NCI-H226 (cell line): ENCODE measurements around the gene ORC3.
"Not testable (repeated sequence)": the region's sequence is repeated elsewhere in the genome, so short reads cannot be mapped to it uniquely, and the experiment has no call there.

Experiments
- DNase-seq: peaks from one replicate; pipeline ENCODE4 v3.0.0-alpha.2; 2015

ORC3 gene

DNA sequence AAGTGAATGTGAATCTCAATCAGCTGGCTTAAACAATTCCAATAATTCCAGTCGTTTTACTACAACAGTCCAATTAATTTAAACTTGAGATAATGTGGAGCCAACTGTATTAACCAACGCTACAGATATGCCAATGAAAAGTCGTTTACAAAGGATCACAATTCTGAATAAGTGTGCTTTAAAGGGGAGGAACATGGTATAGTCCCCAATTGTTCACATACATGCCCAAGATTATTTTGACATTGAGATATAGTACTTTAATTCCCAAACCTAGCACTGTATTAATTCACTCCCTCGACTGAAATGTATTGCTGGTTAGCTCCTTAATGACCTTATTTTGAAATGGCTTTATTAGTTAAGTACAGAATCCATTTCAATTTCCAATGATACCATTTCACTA, 109.6 kb downstream of the ORC3 start:
- DNase-seq = no peak

DNA sequence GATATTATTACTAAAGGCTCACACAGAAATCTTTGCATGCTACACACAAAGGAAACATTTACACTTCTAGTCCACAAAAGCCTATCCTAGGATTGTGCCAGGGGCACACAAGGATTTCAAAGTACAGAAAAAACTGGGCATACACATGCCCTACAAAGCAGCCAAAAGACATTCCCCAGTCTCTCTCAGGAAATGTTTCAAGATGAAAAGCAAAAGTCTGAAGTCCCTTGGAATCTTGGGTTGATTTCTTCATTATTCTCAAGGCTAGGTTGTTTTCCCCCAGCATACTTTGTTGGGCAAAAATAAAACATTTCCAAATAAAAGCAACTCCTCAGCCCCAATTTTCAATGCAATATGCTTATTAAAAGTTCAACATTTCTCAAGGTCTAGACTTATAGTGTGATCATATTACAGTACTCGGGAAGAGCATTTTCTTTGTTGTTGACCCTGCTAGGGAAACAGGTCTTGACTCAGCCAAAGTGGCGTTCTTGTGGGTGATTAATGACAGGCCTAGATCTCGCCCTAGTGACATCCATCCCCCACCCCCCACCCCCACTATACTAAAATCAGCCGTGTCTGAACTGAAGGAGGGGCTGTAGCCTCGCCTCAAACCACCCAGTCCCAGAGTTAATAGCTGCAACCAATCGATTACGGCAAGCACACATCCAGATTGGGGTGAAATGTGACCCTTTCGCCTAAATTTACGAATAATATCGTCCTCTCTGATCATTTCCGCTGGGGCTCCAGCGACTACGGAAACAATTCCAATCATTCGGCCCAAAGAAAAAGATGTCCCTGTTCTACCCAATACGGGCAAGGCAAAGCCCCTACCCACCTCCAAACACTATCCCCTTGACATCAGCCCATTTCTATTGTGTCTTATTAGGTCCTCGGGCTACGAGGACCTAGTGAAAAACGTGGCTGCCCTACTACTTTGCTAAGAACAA, 110.7 kb downstream of the ORC3 start:
- no peak for DNase-seq

DNA sequence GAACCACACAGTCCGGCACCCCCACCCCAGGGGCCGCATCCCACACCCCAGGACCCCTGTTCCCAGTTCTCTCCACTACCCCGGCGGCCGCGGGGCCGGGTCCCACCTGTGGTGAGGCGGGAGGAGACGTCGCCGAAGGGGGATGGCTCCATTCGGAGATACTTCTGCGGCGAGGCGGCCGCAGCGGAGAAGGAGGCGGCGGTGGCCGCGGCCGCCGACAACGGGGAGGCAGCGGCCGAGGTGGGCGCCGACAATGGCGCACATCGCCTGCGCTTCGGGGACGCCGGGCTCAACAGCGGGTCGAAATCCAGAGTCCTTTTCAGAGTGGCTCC, 111.4 kb downstream of the ORC3 start:
- DNase-seq = no peak

DNA sequence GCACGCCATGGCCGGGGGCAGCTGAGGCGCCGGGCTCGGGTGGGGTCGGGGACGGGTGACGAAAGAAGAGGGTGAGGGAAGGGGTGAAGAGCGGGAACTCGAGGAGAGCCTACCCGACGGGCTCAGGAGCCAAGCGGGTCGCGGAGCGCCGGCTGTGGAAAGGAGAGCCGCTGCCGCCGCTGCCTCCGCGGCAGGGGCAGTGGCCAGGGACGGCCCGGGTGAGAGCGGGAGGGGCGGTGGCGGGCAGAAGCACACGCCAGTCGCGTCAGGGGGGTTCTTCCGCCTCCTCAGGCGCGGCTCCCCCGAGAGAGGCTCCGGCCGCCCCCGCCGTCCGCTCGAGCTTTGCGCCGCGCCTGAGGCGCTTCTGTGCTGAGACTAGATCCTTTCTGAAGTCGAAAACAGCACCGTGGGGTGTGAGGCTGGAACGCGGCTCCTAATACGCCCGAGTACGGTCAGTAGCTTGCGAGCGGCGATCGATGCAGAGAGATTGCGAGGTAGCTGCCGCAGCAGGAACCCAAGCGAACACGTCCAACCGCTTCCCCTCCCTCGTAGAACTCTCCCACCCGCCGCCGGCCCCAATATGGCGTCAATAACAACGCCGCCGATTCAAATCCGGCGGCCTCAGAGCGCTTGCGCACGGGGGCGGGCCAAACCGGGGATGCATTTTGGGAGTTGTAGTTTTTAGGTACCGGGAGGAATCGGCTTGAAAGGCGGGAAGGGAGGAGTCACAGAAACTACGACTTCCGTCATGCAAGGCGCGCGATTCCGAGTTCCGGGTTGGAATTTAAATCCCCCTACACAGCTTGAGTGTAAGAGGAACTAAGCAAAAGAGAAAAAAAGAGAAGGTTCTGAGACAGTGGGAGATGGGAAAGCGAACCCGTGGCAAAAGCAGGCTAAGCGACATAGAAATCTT, 112.0 kb downstream of the ORC3 start, which contains the start of gene AKIRIN2:
Gene AKIRIN2, minus strand, starts transcription at position 558 of the 913 bp plus-strand sequence. Its CDS starts 549 bp downstream, at position 9.
- peak; percentile 95 for DNase-seq

DNA sequence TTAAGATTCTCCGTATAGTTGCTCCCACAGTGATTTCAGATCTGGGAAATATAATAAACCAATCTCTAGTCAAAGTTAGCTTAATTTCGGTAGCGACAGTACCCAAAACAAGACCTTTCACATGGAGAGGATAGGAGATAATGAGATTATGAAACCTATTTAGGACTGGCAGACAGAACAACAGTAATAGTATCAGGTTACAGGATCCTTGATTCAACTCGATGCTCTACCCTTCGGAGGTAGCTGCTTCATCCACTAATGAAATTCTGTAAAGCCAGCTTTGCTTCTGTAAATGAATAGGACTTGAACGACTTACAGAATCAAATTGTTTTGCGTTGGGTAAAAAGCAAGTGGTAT, 112.6 kb downstream of the ORC3 start:
- no peak for DNase-seq

DNA sequence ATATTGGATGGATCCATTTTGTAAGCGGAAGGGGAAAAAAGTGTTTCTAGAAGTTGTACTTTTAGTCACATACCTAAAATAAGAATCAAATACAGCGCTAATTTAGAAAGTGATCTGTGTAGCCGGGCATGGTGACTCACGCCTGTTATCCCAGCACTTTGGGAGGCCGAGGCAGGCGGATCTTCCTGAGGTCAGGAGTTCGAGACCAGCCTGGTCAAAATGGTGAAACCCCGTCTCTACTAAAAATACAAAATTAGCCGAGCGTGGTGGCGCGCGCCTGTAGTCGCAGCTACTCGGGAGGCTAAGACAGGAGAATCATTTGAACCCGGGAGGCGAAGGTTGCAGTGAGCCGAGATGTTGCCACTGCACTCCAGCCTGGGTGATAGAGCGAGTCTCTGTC, 113.1 kb downstream of the ORC3 start:
- not testable (repeated sequence) for DNase-seq

DNA sequence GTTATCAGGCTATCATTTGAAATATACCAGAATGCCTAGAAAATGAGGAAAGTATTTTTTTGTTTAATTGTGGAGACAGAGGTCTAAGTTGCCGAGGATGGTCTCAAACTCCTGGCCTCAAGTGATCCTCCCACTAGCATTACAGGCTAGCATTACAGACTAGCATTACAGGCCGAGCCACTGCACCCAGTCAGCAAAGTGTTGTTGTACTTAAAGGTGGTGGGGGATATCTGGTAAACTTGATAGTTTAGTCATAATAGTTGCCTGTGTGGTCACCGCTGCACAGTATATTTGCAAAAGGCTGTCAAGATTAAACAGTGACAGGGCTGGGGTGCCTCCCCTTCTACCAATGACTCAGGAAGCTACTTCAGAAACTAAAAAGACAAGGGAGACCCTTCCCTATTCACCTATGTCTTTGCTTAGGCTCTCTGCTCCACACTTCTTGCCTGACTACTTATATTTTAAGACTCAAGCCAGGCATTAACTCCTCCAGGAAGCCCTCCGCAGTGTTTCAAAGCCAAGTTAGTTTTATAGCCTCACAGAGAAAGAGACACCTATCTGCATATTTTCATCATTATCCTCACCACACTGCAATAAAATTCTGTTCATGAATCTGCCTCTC, 115.2 kb downstream of the ORC3 start:
- DNase-seq = no peak

DNA sequence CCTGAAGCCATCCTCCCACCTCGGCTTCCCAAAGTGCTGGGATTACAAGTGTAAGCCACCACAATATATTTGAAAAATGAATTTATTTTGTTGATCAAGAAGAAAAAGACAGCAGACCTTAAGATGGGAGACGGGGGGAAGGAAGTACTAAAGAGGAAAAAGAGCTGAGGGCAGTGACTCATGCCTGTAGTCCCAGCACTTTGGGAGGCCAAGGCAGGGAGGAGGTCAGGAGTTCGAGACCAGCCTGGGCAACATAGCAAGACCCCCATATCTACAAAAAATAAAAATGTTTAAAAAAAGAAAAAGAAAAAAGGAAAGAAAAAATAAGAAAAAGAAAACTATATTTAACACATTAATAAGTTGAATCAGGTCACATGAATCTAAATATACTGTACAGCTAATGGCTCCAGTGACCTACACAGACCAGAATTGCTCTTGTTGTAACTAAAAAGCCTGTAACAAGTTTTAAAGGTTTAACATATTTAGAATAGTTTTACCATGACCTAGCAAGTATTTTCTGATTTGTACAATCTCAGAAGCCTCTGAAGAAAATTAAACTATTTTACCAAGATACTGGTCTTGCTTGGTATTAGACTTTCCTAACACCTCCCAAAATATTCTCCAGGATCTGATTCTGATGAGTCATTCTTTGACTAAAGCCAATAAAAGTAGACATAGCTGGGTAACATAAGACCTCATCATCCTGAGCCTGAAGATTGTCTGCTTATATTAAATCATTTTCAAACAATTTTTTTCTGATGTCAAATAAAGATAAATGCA, 116.4 kb downstream of the ORC3 start:
- DNase-seq = peak; percentile 54

DNA sequence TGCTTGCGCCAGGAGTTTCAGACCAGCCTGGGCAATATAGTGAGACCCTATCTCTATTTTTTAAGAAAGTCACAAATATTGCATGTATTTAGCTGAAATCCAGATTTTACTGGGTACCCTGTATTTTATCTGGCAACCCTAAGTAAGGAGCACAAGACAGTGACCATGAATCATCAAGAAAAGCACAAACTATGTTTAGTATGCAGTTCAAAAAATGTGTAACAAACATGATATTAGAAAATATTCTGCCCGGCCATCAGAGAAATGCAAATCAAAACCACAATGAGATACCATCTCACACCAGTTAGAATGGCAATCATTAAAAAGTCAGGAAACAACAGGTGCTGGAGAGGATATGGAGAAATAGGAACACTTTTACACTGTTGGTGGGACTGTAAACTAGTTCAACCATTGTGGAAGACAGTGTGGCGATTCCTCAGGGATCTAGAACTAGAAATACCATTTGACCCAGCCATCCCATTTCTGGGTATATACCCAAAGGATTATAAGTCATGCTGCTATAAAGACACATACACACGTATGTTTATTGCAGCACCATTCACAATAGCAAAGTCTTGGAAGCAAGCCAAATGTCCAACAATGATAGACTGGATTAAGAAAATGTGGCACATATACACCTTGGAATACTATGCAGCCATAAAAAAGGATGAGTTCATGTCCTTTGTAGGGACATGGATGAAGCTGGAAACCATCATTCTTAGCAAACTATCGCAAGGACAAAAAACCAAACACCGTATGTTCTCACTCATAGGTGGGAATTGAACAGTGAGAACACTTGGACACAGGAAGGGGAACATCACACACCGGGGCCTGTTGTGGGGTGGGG, 118.9 kb downstream of the ORC3 start:
- not testable (repeated sequence) for DNase-seq

DNA sequence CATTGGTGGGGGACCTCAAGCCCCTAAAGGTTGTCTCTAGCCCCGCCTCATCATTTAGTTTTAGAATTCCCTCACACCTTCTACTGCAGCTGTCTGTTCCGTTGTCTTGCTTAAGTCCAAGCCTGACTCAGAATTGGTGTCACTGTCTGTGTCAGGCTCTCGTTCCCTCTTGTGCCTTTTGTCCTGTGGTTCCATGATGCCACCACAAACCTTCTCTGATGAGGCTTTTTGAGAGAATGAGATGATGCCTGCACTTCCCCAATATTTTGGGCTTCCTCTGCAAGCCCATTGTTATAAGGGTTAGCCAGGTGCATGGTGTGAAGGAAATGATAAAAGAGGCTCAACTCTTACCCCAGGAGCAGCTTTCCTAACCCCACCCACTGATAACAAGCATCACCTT, 120.2 kb downstream of the ORC3 start:
- DNase-seq = no peak

DNA sequence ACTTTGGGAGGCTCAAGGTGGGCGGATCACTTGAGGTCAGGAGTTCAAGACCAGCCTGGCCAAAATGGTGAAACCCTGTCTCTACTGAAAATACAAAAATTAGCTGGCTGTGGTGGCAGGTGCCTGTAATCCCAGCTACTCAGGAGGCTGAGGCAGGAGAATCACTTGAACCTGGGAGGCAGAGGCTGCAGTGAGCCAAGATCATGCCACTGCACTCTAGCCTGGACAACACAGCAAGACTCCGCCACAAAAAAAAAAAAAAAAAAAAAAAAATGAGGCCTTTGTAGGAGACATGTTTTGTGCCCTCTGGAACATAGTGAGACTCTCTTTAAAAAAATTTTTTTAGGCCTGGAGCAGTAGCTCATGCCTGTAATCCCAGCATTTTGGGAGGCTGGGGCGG, 122.8 kb downstream of the ORC3 start:
- not testable (repeated sequence) for DNase-seq

DNA sequence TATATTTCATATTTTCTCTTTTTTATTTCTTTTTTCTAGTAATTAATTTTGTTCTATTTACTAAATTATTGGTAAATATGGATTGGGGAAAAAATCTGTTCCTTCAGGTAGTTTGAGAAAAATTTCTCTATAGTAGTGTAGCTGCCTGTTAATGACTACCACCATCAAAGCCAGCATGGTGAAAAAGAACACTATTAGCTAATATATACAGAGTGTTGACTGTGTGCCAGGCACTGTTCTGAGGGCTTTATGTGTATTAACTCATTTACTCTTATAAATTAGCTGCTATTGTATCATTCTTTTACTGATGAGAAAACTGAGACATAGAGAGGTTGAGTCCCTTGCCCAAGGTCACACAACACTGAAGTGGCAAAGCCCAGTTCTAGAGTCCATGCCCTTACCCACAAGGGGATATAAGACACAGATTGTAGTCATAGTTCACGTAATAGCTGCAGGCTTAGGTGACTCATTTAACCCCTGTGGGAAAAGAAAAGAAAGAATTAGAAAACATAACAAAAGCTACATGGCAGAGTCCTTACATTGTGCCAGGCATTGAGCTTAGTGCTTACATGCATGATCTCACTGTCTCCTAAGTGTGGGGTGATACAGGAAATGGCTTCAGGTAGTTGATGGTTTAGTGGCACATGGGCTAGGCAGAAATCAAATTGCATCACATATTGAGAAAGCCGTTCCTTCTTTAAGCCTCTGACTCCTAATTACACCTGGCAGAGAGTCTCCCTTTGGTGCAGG, 124.3 kb downstream of the ORC3 start:
- peak; percentile 76 for DNase-seq
